ENCODE results near the gene SCYGR4.

DNA sequence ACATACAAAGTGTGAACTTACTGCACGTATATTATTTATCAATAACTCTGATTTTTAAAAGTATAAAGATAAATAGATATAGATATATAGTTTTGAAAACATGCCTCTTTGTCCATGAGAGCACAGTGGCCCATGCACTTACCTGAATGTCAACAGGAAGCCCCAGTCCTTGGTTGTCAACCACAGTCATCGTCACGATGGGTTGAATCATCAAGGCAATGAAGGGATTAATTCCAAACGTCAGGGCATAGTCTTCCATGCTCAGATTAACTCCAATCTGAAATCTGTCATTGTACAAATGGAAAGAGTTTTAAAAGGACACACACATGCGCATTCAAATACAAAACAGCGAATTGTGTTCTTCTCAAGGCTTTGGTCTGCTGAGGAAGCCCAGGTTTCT, 15.5 kb downstream of the SCYGR4 start:
- TF ChIP-seq, protein P1, sequence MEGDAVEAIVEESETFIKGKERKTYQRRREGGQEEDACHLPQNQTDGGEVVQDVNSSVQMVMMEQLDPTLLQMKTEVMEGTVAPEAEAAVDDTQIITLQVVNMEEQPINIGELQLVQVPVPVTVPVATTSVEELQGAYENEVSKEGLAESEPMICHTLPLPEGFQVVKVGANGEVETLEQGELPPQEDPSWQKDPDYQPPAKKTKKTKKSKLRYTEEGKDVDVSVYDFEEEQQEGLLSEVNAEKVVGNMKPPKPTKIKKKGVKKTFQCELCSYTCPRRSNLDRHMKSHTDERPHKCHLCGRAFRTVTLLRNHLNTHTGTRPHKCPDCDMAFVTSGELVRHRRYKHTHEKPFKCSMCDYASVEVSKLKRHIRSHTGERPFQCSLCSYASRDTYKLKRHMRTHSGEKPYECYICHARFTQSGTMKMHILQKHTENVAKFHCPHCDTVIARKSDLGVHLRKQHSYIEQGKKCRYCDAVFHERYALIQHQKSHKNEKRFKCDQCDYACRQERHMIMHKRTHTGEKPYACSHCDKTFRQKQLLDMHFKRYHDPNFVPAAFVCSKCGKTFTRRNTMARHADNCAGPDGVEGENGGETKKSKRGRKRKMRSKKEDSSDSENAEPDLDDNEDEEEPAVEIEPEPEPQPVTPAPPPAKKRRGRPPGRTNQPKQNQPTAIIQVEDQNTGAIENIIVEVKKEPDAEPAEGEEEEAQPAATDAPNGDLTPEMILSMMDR (IDR thresholded peaks at IDR 0.05): no peak
- TF ChIP-seq ZFX (IDR thresholded peaks at IDR 0.05; ENCODE audit: borderline replicate concordance): no peak

Data from 22Rv1 (cell line).